22Rv1 (cell line): ENCODE results near the gene IL20.
A peak's percentile ranks its signal among the peaks of the same experiment; 100 is the strongest.

ENCODE experiments used
- H3K27ac ChIP-seq: fragments of 450-650 bp; 2 replicates; pipeline ENCODE4 v1.5.1; 2017
- ZFX ChIP-seq: fragments of 450-650 bp; IDR thresholded peaks from 2 replicates; pipeline ENCODE4 v1.6.1; 2017; ENCODE audit warnings: antibody characterized with exemption, borderline replicate concordance
- TF ChIP-seq, protein P1 (sequence below): fragments of 450-650 bp; IDR thresholded peaks from 2 replicates; pipeline ENCODE4 v1.5.1; 2017; ENCODE audit warnings: mild to moderate bottlenecking

The IL20 gene

DNA sequence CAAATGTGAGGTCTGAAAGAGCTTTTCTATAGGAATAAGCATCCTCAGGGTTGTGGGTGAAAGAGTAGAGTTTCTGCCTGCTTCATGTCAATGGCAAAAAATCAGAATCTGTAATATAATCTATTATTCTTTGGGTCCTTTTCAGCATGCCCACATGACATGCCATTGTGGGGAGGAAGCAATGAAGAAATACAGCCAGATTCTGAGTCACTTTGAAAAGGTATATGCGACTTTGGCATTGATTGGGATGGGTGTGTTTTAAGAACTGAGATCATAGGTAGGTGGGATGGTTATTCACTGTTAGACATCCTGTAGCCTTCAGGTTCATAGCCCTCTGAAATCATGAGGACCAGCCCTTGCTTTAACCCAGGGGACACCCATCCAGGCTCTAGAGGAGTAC lies 1.8 kb downstream of the IL20 start:
- TF ChIP-seq, protein P1, sequence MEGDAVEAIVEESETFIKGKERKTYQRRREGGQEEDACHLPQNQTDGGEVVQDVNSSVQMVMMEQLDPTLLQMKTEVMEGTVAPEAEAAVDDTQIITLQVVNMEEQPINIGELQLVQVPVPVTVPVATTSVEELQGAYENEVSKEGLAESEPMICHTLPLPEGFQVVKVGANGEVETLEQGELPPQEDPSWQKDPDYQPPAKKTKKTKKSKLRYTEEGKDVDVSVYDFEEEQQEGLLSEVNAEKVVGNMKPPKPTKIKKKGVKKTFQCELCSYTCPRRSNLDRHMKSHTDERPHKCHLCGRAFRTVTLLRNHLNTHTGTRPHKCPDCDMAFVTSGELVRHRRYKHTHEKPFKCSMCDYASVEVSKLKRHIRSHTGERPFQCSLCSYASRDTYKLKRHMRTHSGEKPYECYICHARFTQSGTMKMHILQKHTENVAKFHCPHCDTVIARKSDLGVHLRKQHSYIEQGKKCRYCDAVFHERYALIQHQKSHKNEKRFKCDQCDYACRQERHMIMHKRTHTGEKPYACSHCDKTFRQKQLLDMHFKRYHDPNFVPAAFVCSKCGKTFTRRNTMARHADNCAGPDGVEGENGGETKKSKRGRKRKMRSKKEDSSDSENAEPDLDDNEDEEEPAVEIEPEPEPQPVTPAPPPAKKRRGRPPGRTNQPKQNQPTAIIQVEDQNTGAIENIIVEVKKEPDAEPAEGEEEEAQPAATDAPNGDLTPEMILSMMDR: no peak
- no peak for TF ChIP-seq ZFX
- no peak overlapping the region for H3K27ac ChIP-seq

DNA sequence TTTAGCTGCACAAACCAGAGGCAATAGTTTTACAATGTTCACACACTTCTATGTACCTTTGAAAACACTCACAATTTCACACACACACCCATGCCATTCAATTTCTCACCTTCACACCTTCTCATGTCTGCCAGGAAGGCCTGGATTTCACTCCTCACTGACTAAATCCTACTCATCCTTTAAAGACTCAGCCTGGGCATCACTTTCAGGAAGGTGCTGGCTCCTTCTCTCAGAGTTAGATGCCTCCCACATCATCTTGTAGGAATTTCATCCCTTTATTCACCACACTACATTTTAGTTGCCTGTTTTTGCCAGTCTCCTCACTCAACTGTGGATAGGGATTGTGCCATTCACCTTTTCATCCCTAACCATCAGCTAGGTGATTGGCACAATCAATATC lies 2.3 kb downstream of the IL20 start:
- TF ChIP-seq, protein P1: no peak
- TF ChIP-seq ZFX: no peak
- no peak overlapping the region for H3K27ac ChIP-seq

DNA sequence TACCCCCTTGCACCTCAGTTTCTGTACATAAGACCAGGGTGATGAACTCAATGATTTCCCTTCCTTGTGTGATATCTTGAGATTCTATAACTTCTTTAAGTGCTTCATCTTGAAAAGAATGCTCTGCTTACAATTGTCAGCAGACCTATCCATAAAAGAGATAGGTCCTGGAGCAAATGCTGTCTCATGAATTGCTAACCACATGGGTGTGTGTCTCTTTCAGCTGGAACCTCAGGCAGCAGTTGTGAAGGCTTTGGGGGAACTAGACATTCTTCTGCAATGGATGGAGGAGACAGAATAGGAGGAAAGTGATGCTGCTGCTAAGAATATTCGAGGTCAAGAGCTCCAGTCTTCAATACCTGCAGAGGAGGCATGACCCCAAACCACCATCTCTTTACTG lies 2.8 kb downstream of the IL20 start:
- no peak for TF ChIP-seq ZFX
- TF ChIP-seq, protein P1: no peak
- no peak overlapping the region for H3K27ac ChIP-seq

DNA sequence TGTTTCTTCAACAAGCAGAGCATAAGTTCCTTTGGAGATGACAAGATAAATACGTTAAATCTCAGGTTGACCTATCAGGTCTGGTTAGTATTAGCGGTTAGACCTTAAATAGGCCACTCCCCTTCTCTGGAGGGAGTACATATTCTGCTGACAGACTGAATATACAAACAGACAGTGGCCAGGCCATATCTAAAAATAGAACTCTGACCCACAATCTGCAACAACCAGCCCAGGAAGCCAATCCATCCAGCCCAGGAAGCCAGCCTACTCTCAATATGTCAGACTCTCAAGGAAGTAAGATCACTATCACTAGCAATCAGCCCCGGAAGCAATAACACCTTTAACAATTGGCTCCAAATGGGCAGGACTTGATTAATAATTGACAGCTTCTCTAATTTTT lies 6.7 kb downstream of the IL20 start:
- no peak overlapping the region for H3K27ac ChIP-seq
- no peak for TF ChIP-seq ZFX
- TF ChIP-seq, protein P1: no peak

DNA sequence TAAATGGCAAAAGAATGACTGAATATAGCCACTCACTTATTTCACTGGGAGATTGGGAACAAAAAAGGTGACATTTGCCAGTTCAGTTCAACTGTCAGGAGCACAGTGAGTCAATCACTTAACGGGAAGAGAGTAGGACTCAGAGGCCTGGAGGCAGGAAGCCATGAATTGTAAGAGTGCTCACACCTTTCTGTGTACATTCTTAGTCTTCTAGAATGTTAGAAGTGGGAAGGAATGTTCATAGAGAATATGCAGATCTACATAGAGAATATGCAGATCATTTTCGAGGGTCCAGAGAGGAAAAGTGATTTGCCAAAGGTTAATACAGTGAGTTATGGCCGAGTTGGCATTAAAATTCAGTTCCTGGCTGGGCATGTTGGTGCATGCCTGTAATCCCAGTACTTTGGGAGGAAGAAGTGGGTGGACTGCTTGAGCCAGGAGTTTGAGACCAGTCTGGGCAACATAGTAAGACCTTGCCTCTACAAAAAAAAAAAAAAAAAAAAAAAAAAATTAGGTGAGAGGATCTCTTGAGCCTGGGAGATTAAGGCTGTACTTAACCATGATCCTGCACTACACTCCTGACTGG lies 8.3 kb downstream of the IL20 start:
- no peak for TF ChIP-seq ZFX
- TF ChIP-seq, protein P1: no peak
- H3K27ac ChIP-seq: no peak overlapping the region

DNA sequence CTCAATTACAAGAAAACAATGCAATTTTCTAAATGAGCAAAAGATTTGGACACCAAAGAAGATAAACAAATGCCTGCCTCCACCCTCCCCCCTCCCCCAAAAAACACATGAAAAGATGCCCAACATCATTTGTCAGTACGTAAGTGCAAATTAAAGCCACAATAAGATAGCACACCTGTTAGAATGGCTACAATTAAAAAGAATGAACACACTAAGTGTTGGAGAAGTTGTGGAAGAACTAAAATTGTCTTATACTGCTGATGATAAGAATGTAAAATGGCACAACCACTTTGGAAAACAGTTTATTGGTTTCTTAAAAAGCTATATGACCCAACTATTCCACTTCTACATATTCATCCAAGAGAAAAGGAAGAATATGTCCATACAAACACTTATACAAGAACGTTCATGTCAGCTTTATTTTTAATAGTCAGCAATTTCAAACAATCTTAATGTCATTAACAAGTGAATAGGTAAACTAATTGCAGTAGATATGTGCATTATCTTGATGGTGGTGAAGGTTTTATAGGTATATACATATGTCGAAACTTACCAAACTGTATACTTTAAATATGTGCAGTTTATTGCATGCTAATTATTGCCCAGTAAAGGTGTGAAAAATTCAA lies 10.4 kb downstream of the IL20 start:
- no peak overlapping the region for H3K27ac ChIP-seq
- TF ChIP-seq, protein P1: no peak
- no peak for TF ChIP-seq ZFX

DNA sequence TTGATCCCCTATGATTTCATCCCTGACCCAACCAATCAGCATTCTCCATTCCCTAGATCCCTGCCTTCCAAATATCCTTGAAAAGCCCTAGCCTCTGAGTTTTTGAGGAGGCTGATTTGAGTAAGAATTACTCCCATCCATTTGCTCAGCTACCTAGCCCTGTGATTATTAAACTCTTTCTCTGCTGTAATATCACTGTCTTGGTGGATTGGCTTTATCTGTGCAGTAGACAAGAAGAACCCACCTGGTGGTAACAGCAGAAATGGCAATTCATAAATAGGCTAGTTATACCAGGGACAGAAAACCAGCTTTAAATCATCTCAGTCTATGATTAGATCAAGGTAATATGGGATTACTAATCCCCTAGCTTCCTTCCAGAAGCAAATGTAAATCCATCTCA lies 13.0 kb downstream of the IL20 start:
- no peak for TF ChIP-seq ZFX
- TF ChIP-seq, protein P1: peak; percentile 18; the same call in 1 of the 2 replicates

More for the DNA sequence above, 13.0 kb downstream of the IL20 start:
- no peak overlapping the region for H3K27ac ChIP-seq
